Activated naive CD4-positive, alpha-beta T cell treated with Interleukin-2 at 50 U/mL for 16 hours (primary cell): ENCODE data around the gene AHCYL1.

Experiments used
- DNase-seq: peaks from one replicate; pipeline ENCODE4 v3.0.0-alpha.2; 2020

Gene AHCYL1

DNA sequence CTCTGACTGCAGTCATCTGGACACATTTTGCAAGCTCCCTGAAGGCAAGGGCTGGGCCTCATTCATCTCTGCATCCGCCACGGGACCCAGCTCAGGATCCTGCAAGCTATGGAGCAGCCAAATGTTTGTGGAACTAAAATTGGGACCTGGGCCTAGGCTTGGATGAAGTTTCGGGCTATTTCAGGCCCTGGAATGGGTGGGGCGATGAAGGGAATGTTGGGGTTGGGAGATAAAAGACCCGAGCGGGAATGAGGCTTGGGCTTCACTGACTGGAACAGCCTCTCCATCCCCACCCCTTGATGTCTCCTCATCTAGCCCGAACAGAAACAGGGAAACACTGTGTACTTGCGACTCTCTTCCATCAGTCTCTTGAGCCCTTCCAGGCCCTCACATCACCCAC is 7.3 kb upstream of the AHCYL1 start:
- no peak for DNase-seq

- DNase-seq = no peak
Observed at GRCh38 chr1:109977657-109978378, 6.7 kb upstream of the AHCYL1 start.

GRCh38 chr1:109978761-109979488 is 5.6 kb upstream of the AHCYL1 start:
- DNase-seq = no peak

DNA sequence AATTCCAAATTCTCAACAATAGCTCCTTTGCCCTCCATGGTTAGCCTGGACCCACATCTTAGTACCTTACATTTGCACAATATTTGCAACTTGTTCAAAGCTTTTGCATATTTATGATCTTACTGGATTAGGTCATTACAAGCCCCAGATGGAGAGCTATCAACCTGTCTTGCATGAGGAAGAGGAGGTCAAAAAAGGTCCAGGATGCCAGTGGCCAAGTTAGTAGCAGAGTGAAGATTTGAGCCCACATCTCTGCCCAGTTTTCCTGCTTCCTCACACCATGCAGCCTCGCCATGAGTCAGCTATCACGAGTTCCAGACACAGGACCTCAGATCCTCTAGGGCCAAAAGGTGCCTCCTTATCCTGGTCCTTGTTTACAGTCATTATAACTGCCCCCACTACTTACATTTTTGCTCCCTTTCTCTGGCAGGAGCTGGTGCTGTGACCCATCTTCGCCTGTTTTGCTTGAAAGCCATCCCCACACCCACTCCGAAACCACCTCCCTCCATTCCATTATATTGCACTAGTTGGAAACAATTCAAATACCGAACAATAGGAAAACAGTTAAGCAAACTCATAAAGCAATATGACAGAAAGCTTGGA is 5.0 kb upstream of the AHCYL1 start:
- DNase-seq = no peak

DNA sequence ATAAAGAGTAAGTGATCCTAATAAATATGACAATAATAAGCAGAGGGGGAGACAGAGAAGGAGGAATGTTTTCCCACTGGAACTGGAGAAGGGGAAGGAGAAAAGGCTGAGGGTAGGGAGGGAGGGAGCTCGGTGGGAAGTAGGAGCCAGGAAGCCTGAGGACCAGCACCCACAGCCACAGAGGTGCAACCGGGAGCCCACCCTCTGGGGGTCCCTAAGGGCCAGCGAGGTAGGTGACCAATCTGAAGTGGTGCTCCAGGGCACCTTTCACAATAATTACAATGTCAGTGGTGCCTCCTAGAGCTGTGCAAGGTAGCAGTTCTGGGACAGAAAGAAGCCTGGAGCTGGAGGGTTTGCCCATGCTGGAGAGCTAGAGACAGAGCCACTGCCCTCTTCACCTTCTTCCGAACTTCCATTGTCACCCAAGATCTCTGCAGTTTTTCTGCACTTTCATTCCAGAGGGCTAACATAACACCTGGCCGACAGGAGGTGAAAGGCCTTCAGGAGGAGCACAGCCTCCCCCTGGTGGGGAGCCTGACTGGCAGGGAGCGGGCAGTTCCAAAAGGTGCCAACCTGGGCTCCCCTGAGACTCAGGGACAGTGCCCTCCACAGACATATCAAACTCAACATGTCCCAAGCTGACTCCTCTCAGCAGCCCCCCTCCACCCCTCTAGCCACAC is 4.1 kb upstream of the AHCYL1 start:
- DNase-seq = peak; percentile 8

DNA sequence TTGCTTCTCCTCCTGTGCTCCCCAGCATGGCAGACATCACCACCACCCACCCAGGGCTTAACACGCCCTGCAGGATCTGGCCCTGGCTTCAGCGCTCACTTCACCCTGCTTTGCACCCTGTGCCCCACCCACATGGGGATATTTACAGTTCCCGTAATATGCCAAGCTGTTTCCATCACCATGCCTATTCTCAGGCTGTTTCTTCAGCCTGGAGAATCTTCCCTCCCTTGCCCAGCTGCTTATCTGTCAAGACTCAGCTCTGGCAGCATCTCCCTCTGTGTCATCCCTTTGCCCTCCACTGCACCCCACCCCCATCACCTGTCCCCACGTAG is 3.6 kb upstream of the AHCYL1 start:
- DNase-seq = no peak

GRCh38 chr1:109983380-109984189 is 980 bp upstream of the AHCYL1 start:
- DNase-seq = peak; percentile 3

DNA sequence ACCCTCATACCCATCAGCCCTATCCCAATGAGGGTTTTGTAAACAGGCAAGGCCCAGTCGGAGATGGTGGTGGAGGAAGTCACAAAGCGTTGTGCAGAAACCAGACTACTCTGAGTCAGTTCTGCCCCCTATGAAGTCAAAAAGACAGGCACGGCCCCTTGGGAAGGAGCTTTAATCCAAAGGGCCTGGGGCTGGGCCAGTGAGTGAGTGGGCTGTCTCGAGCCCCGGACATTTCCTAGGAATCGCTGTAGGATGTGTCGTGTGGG is 442 bp upstream of the AHCYL1 start:
- no peak for DNase-seq

GRCh38 chr1:109985247-109986053 is 885 bp downstream of the AHCYL1 start:
- DNase-seq = peak; percentile 11

DNA sequence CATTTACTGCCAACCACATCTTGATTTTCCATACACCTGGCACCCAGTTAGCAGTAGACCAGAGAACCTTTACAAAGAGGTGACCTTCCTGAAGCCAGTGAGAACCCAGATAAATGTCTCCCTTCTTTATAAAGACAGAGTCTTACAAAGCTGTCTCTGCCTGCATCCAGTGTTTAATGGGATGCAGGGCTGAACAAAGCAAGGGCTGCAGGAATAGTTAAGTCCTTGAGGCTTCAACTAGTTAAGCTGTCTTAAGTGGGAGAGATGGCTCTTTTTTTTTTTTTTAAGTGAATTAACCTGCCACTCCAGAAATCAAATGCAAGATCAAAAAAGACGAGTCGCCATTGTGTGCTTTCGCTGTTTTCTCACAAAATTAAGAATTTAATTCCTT is 1.5 kb downstream of the AHCYL1 start:
- DNase-seq = no peak

GRCh38 chr1:109988349-109988914 is 3.9 kb downstream of the AHCYL1 start:
- no peak for DNase-seq

DNA sequence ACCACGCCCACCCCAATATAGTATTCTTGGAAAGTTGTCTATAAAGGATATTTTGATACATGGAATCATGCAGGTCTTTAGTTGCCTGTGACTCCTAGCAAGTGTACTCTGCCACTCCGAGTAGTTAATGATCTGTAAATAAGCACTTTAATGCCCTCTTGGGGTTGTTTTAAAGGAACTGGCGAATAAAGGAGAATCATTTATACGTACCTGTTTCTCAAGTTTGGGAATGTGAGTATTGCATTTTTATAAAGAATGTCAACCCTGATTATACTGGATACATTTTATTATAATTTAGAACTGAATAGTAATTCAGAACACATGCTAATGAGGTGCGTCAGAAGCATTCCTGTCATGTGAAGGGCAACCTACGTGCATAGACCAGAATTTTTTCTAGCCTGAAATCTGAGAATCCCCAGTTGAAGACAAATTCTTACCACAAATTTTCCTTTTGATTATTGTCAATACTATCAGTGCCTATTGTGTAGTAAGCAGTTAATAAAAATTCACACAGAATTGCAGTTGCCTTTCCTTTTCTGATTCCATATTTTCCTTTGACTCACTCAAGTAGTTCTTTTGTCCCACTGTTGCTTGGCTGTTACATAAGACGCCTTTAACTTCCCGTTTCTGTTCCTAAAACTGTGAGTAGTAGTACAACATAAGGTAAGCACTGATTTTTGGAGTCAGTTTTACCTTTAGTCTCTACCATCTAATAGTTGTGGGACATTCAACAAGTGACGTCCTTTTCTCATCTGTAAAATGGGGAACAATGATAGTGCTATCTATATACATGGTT is 5.1 kb downstream of the AHCYL1 start:
- DNase-seq = no peak

DNA sequence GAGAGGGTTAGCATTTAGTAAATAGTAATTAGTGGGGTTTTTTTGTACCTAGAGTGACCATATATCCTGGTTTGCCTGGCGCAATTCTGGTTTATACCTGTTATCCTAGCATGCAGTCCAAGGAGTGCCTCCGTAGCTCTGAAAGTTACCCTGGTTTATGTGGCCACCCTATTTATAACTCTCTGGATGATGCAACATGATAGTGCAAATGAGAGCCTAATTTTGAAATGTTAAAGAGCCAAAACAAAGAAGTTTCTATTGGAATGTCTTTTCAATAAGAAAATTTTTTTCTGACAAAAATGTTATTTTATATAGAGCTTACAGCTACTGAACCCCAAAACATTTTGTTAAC is 5.7 kb downstream of the AHCYL1 start:
- DNase-seq = no peak

DNA sequence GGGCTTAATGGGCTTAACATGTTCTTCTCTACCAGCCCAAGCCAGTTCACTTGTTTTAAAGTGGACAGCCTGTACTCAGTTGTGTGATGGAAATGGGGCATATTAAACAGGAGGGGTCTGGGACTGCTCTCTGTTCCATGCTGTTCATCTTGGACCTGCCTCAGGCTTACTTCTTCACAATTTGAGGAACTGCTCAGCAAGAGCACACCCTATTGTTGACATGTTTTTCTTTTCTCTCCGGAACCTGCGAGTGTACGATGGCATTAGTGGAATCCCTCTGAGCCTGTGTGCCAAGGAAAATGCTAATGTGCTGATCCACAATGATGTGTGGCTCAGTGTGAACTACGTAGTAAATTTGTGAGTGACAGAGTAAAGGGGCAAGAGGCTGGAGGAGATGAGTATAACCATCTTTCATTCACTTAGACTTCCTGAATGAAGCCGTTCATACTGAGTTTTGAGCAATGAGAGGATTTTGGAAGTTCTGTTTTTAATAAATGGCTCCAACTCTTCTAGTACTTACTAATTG is 6.9 kb downstream of the AHCYL1 start:
- DNase-seq = no peak

GRCh38 chr1:109993885-109994284 is 9.3 kb downstream of the AHCYL1 start:
- no peak for DNase-seq

GRCh38 chr1:109994654-109995053 is 10.1 kb downstream of the AHCYL1 start:
- DNase-seq = no peak

GRCh38 chr1:109995536-109995935 is 11.0 kb downstream of the AHCYL1 start:
- DNase-seq = no peak

DNA sequence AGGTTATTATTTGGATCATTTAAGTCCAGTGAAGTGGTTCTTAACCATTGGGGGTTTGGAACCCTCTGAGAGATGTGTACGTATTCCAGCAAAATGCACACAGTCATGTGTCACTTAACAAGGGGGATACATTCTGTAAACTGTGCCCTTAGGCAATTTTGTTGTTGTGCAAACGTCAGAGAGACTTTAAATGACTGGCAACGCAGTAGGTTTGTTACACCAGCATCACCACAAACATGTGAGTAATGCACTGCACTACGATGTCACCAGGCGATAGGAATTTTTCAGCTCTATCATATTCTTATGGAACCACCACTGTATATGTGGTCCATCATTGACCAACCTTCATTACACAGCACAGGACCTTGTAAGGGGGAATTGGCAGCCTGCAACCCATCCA is 11.9 kb downstream of the AHCYL1 start:
- no peak for DNase-seq

DNA sequence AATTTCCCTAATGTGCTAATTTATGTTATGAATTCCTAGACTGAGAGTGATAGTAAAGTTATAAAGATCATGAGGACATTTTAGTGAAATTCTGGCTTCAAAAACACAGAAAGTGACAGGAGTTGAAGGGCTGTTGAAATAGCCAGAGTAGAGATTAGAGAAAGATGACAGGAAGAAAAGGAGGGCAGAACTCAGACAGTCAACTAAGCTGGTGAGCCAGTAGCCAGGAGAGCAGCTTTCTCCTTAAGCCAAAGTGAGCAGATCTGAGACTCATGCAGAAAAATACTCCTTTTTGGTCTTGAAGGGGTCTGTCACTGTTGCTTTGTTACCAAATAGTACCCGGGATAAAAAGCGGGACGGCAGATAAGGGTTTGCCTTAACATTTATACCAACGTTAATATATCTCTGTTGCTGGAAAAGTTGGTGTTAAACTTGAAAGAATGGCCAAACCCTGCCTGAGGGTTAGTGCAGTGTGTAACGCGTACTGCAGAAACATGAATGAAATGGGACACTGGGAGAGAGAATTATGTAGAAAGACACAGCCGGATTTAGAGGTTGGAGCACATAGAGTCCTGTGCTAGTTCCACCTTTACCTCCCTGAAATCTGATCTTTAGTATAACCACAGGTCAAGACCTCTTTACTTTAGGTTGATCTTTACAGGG is 12.8 kb downstream of the AHCYL1 start:
- no peak for DNase-seq

DNA sequence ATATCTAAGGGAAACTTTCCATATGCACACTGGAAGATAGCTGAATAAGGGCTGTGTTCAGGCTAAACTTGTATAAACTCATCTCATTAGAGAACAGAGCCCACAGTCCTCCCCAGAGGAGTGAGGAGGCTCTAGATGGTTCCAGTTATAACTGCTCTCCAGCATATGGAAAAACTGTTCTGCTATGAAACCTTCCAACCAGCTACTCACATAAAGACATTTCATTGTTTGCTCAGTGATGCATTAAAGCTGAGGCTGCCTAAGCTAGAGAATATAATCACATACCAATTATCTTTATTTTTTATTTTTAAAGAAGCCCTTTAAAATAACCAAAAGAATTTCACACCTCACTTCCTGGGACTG is 13.3 kb downstream of the AHCYL1 start:
- no peak for DNase-seq

DNA sequence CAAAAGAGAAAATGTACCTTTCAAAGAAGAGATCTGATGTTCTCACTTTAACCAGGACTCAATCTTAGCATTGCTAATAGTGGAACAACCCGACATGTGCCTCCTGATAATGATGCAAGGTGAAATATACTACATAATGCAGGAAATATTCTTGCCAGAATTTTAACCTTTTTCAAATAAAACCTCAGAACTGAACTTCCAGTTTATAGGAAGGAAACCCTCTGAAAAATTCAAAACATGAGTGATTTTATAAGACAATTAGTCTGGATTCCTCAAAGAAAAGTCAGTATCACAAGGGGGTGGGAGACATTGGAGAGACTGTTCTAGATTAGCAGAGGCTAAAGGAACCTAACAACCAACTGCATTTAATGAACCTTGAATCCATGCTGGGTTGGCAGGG is 18.1 kb downstream of the AHCYL1 start:
- DNase-seq = no peak
